CD4-positive, alpha-beta T cell treated with Interleukin-17A for 4 hours (primary cell): ENCODE results near the gene UBE2B.

Experiments used
- DNase-seq: peaks from one replicate; pipeline ENCODE4 v3.0.0-alpha.2; 2020; ENCODE audit warnings: mixed read lengths

The UBE2B gene

GRCh38 chr5:134438721-134439123, 67.4 kb downstream of the UBE2B start:
- DNase-seq: no peak

- DNase-seq: no peak
Observed at GRCh38 chr5:134439210-134439654, 67.9 kb downstream of the UBE2B start.

- DNase-seq: no peak
Observed at GRCh38 chr5:134440201-134440755, 68.9 kb downstream of the UBE2B start.
